H1 (cell line): Measurements from ENCODE around the gene IFT122.

Experiments
- ATF2 ChIP-seq: IDR thresholded peaks from 2 replicates; pipeline ENCODE4 v1.6.1; 2012; ENCODE audit warnings: low read length, inconsistent platforms
- CEBPB ChIP-seq: IDR thresholded peaks from 2 replicates; pipeline ENCODE4 v1.6.1; 2012; ENCODE audit warnings: low read depth, low read length
- CHD1 ChIP-seq: IDR thresholded peaks from 2 replicates; pipeline ENCODE4 v1.6.1; 2012; ENCODE audit warnings: low read depth, low read length, improper control_type of control experiment
- CTCF ChIP-seq, 3 experiments: IDR thresholded peaks; 1 replicate in 2 of 3; 2 replicates in 1 of 3; pipeline versions ENCODE4 v1.5.1 to v1.6.1; 2011; ENCODE audit warnings: low read length in 3 of 3, mild to moderate bottlenecking in 3 of 3, inconsistent platforms in 2 of 3, low read depth in 1 of 3, moderate library complexity in 1 of 3; ENCODE audit not compliant: insufficient read depth in 1 of 3; ENCODE audit errors: control extremely low read depth in 1 of 3
- EP300 ChIP-seq, 2 experiments: IDR thresholded peaks; 1 replicate in 1 of 2; 2 replicates in 1 of 2; pipeline ENCODE4 v1.6.1; 2011 to 2012; ENCODE audit warnings: low read depth in 2 of 2, low read length in 2 of 2, mild to moderate bottlenecking in 2 of 2, borderline replicate concordance in 1 of 2, inconsistent platforms in 1 of 2, moderate library complexity in 1 of 2
- EZH2 ChIP-seq: fragments of 200-600 bp; sonication (generic); IDR thresholded peaks from 2 replicates; pipeline ENCODE4 v1.7.1; 2012; ENCODE audit warnings: low read depth, mild to moderate bottlenecking, moderate library complexity, low read length, inconsistent platforms; ENCODE audit not compliant: severe bottlenecking
- NRF1 ChIP-seq: IDR thresholded peaks from 2 replicates; pipeline ENCODE4 v1.6.1; 2011; ENCODE audit warnings: mild to moderate bottlenecking, low read depth, low read length, improper control_type of control experiment
- POLR2A ChIP-seq, 2 experiments: IDR thresholded peaks; 1 replicate in 1 of 2; 2 replicates in 1 of 2; pipeline ENCODE4 v1.6.1; 2011; ENCODE audit warnings: low read depth in 2 of 2, low read length in 2 of 2, mild to moderate bottlenecking in 2 of 2; ENCODE audit errors: control extremely low read depth in 1 of 2
- POLR2AphosphoS5 ChIP-seq: IDR thresholded peaks from 2 replicates; pipeline ENCODE4 v1.6.1; 2011; ENCODE audit warnings: low read depth, low read length
- TAF1 ChIP-seq: IDR thresholded peaks from 2 replicates; pipeline ENCODE4 v1.6.1; 2011; ENCODE audit warnings: mild to moderate bottlenecking, low read depth, low read length
- TBP ChIP-seq: IDR thresholded peaks from 2 replicates; pipeline ENCODE4 v1.6.1; 2011; ENCODE audit warnings: low read depth, low read length, improper control_type of control experiment
- TF ChIP-seq, protein P1 (sequence below): IDR thresholded peaks from 2 replicates; pipeline ENCODE4 v1.6.1; 2011; ENCODE audit warnings: low read depth, mild to moderate bottlenecking, low read length; ENCODE audit not compliant: insufficient read depth

DNA sequence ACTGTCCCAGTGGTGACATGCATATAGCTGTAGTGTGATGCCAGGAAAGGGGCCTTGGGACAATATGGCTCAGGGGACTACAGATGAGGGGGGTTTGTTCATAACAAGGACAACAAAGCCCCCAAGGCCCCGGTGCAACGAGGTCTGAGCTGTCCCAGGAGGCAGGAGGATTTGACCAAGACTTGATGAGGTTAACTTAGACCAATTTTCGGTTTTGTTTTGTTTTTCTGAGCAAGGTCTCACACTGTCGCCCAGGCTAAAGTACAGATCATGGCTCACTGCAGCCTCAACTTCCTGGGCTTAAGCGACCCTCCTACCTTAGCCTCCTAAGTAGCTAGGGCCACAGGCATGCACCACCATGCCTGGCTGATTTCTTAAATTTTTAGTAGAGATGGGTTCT, 35.4 kb upstream of the IFT122 start:
- TF ChIP-seq ATF2: no peak
- no peak for TF ChIP-seq EP300 (IDR thresholded peaks at IDR 0.05; ENCODE audit: borderline replicate concordance in 1 of 2, low read depth in 2 of 2, low read length in 2 of 2)
- no peak for TF ChIP-seq CEBPB
- TF ChIP-seq EZH2: no peak
- no peak for TF ChIP-seq CHD1
- TF ChIP-seq CTCF (IDR thresholded peaks at IDR 0.05; ENCODE audit: control extremely low read depth in 1 of 3, insufficient read depth in 1 of 3, low read depth in 1 of 3, low read length in 3 of 3): no peak
- no peak for TF ChIP-seq TAF1
- no peak for TF ChIP-seq POLR2A (IDR thresholded peaks at IDR 0.05; ENCODE audit: control extremely low read depth in 1 of 2, low read depth in 2 of 2, low read length in 2 of 2)
- no peak for TF ChIP-seq POLR2AphosphoS5
- TF ChIP-seq, protein P1, sequence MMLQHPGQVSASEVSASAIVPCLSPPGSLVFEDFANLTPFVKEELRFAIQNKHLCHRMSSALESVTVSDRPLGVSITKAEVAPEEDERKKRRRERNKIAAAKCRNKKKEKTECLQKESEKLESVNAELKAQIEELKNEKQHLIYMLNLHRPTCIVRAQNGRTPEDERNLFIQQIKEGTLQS: no peak
- TF ChIP-seq NRF1: no peak
- TF ChIP-seq TBP: no peak
